ENCODE data around the gene NAT14.

The NAT14 gene

GRCh38 chr19:55453511-55454260 is 31.3 kb upstream of the NAT14 start:
- DNase-seq = no peak

DNA sequence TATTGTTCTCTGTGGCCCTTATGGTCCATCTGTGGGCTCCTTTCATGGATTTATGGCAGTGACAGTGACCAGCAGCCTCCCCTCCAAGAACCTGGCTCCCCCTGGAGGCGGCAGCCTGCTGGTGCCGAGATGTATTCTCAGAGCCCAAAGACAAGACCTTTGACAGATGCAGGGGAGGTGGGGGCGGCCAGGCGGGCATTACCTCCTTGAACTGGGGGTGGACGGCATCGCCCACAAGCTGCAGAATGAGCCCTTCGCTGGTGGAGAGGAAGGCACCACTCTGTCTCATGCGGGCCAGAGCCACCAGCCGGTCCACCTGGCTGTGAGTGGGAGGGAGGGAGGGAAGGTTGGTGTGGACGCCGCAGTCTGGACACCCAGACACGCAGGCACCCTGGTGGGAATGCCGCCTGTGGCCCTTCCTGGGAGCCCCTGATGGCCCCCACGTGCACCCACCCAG is 30.2 kb upstream of the NAT14 start:
- peak; percentile 31 for DNase-seq

- DNase-seq = no peak
Measured at GRCh38 chr19:55455576-55456235, 29.3 kb upstream of the NAT14 start.

- DNase-seq = no peak
Measured at GRCh38 chr19:55456347-55456746, 28.6 kb upstream of the NAT14 start.

- DNase-seq = no peak
Measured at GRCh38 chr19:55457683-55458457, 27.1 kb upstream of the NAT14 start.

DNA sequence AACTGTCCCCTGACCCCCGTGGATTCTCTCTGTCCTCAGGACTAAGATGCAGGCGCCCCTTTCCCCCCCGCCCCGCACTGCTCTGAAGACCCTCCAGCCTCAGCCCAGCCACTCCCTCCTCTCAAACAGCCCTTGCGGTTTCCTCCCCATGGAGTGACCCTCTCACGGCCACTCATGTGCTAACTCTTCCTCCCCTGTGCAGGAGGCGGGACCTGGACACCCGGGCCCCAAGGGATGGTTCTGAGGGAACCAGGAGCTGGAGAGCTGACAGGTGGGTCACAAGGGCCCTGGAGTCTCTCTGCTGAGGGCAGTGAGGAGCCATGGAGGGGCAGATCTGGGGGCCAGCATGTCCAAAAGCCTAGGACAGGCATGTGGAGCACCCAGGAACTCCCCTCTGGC is 25.4 kb upstream of the NAT14 start:
- no peak for DNase-seq

GRCh38 chr19:55459950-55460657 is 24.9 kb upstream of the NAT14 start:
- no peak for DNase-seq

DNA sequence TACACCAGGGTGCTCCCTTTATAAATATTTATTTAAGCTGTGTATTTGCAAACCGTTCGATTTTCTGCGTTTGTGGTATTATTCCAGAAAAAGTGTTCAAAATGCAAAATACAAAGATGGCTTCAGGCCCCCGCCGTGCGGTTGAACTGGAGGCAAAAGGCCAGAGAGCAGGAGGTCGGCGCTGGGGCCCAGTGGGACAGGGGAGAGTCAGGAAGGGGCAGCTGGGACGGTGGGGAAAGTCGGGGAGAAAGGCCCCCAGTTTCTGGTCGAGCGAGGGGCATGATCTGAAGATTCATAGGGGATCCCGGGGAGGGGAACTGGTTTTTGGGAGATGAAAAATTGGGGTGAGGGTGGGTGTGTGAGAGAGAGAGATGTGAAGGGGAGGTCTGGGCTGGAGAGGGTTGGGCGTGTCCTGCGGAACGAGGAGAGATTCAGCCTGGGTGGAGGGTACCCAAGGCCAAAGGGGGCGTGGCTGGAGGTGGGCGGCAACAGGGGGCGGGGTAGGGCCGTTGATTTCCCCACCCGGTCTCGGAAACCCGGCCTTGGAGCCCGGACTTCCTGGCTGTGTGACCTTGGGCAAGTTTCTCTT is 24.2 kb upstream of the NAT14 start:
- peak; percentile 42 for DNase-seq

DNA sequence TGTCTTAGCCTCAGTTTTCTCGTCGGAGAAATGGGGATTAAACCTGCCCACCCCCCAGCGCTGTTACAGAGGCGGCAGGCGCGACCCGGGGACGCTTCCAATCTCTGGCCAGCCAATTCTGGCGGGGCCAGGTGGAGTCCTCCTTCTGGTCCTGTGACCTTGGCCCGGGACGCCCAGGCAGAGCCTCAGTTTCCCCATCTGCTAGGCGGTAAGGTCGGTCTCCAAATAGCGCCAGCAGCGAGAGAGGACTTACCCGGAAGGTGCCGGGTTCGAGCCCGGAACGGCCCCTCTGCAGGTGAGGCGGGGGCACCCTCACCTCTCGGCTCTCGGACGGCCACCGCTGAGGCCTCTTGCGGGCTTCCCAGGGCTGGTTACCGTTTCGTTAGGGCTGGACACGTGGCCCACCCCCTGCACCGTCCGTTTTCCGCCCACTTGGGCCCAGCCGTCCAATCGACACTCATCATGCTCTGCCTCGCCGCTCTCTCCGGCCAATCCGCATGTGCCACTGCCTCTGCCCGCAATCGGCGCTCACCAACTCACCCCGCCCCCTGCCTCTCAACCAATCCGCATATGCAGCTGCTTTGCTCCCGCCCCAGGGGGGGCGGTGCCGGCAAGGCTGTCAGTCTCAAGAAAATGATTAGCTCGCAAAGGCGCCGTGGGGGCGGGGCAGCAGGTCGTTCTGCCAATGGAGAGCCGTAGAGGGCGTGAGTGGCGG is 23.6 kb upstream of the NAT14 start, which contains the start of gene ISOC2:
ISOC2 (minus strand) TSS at position 384 of the 715 bp plus-strand sequence. CDS start 5,156 bp downstream, outside the sequence.
- DNase-seq = peak; percentile 100

DNA sequence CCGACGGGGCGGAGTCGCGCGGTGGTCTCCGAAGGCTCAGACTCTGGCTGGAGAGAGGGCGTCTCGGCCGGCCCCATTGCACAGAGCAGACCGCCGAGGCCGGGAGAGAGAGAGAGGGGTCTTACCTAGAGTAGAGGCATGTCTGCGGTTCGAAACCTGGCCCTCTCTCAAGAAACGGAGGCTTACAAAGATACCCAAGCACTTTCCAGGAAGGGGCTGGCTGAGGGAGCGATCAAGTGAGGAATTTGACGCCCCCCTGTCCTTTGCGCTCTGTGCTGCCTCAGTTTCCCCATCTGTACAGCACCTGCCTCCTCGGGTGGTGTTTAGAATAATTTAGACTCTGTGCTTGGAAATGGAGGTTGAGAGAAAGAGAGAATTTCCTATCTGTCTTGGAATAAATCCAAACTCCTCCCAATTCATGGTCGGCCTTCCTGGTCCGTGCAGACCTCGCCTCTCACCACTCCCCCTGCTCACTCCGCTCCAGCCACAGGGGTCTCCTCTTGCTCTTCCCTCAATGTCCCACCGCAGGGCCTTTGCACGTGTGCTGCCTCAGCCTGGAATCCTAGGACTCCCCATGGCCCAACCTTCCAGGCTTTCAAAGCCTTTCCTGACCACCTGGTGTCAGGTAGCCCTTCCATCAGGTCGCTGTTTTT is 22.9 kb upstream of the NAT14 start:
- DNase-seq = peak; percentile 29

GRCh38 chr19:55462722-55463121 is 22.3 kb upstream of the NAT14 start:
- no peak for DNase-seq

DNA sequence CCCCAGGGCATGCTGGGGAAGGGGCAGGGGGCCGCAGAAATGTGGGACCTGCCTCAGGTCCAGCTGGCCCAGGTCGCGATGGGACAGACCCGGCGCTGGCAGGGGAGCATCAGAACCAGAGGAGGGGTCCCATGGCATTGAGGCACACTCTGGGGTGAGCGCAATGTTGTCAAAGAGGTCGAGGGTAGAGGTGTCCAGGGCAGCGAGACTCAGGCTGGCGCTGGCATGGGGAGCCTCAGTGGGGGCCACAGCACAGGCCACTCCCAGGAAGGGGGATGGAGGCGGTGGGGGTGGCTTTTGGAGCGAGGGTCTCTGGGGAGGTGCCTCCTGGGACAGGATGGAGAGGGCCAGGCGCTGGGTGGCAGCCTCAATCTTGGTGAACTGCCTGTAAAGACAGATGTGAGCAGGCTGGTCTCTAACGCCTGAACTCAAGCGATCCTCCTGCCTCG is 21.4 kb upstream of the NAT14 start:
- DNase-seq = no peak

DNA sequence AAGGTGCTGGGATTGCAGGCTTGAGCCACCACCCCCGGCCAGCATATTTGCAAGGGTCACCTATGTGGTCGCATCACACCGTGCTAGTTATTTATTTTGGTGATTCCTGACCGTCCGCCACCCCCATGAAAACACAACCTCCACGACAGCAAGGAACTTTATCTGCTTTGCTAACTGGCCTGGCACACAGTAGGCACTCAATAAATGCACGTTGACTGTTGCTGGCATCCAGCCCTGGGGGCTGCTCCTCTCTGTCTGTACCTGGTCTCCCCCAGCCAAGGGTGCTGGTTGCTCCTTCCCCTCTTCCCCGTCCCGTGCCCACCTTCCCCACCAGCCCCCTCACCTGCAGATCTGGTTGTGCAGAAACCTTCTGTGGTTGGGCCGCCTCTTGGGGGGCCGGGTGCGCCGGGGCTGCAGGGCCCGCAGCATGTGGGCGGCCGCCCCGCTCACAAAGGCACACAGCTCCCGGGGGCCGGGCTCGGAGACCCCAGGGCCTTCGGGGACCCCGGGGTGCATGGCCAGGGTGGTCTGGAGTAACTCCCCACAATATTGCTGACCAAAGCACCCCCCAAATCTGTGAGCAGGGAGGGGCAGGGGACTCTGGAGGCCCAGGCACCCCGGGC is 20.8 kb upstream of the NAT14 start:
- no peak for DNase-seq

- DNase-seq = peak; percentile 54
Measured at GRCh38 chr19:55464662-55465054, 20.3 kb upstream of the NAT14 start, which contains the start of gene C19orf85. TSS of gene C19orf85 (minus strand) at chr19:55464751. CDS start at chr19:55464554, 197 bp downstream.

- DNase-seq = no peak
Measured at GRCh38 chr19:55465460-55466240, 19.3 kb upstream of the NAT14 start.

- no peak for DNase-seq
Measured at GRCh38 chr19:55466241-55466614, 18.8 kb upstream of the NAT14 start.

- DNase-seq = no peak
Measured at GRCh38 chr19:55467236-55468053, 17.5 kb upstream of the NAT14 start.

GRCh38 chr19:55468054-55468393 is 17.0 kb upstream of the NAT14 start:
- DNase-seq = no peak

DNA sequence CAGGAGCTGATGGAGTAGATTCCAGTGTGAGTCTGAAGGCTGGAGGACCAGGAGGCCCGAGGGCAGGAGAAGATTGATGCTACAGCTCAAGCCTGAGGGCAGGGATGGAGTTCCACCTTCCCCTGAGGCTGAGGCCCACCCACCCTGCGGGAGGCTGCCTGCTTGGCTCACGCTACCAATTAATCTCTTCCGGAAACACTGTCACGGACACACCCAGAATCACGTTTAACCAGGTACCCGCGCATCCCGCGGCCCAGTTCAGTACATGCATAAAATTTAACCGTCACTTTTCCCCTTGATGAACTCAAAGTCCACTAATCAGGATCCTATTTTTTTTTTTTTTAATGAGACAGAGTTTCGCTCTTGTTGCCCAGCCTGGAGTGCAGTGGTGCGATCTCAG is 13.7 kb upstream of the NAT14 start:
- DNase-seq = no peak

All from COR-L47 (cell line).